GM12875 (cell line): ENCODE data around the gene BRAT1.

Source experiments
- H3K4me3 ChIP-seq: one replicate; pipeline ENCODE4 v1.5.1; 2011; ENCODE audit warnings: low read depth, low read length, control low read depth
- CTCF ChIP-seq: IDR thresholded peaks from 2 replicates; pipeline ENCODE4 v1.5.1; 2011; ENCODE audit warnings: low read depth, mild to moderate bottlenecking, control low read depth, inconsistent platforms, low read length, moderate library complexity, borderline replicate concordance; ENCODE audit not compliant: insufficient read depth

Gene BRAT1

GRCh38 chr7:2583798-2584580 is 28.7 kb upstream of the BRAT1 start:
- no peak overlapping the region for H3K4me3 ChIP-seq
- TF ChIP-seq CTCF = no peak

- no peak overlapping the region for H3K4me3 ChIP-seq
- no peak for TF ChIP-seq CTCF
Observed at GRCh38 chr7:2582006-2582735, 26.8 kb upstream of the BRAT1 start.

- H3K4me3 ChIP-seq = no peak overlapping the region
- TF ChIP-seq CTCF = no peak
Observed at GRCh38 chr7:2580636-2581035, 25.3 kb upstream of the BRAT1 start.

GRCh38 chr7:2577914-2578680 is 22.8 kb upstream of the BRAT1 start:
- no peak overlapping the region for H3K4me3 ChIP-seq
- no peak for TF ChIP-seq CTCF

- H3K4me3 ChIP-seq = no peak overlapping the region
- TF ChIP-seq CTCF = no peak
Observed at GRCh38 chr7:2576742-2577491, 21.6 kb upstream of the BRAT1 start.

- TF ChIP-seq CTCF = no peak
Observed at GRCh38 chr7:2575733-2576340, 20.5 kb upstream of the BRAT1 start.

More at GRCh38 chr7:2575733-2576340, 20.5 kb upstream of the BRAT1 start:
- H3K4me3 ChIP-seq = no peak overlapping the region
